HepG2 (cell line): ENCODE data around the gene HDGFL2. TPM values are rescaled to one million over a fixed set of nuclear protein-coding genes. Genes with fewer than 3 reads are reported as not detected.
A peak's percentile ranks its signal among the peaks of the same experiment; 100 is the strongest.

Experiments used
- ATAC-seq: fragments of 200-7000 bp; cut with Tn5 transposase; 3 replicates; pipeline ENCODE4 v1.9.1; 2020; ENCODE audit warnings: mild to moderate bottlenecking, moderate library complexity
- BruUV-seq: library from RNA; stranded (reverse); fragments of 400-500 nt; replicated peaks from 2 replicates; lab custom pipeline; 2021; lab: Mats Ljungman, UMichigan
- CTCF ChIA-PET: fragments of 300-600 bp; formaldehyde crosslinking; extraction: SDS; loops from one replicate; lab custom pipeline; 2021; ENCODE audit warnings: low total read pairs, inconsistent platforms, low intra/inter-chr PET ratio; lab: Yijun Ruan, JAX
- POLR2A ChIA-PET: fragments of 350-600 bp; sonication (Branson Sonifier 250); formaldehyde crosslinking; loops from one replicate; lab custom pipeline; 2020; ENCODE audit warnings: antibody characterized with exemption, inconsistent platforms; lab: Yijun Ruan, JAX
- DNase-seq: peaks from one replicate; pipeline ENCODE4 v3.0.0-alpha.2; 2015; ENCODE audit warnings: low spot score
- FAIRE-seq: peaks from 3 replicates; lab custom pipeline; 2011; peaks lifted over from hg19 to GRCh38; lab: Jason Lieb, UNC
- H2AFZ ChIP-seq: one replicate; pipeline ENCODE4 v1.6.1; 2011; ENCODE audit warnings: low read length, inconsistent platforms
- H3K27ac ChIP-seq: fragments of 300-600 bp; 3 replicates; pipeline ENCODE4 v1.8.0; 2011; ENCODE audit warnings: mixed run types, mild to moderate bottlenecking, mixed read lengths, low read length, inconsistent platforms; ENCODE audit not compliant: insufficient read depth; ENCODE audit errors: extremely low read length
- H3K27me3 ChIP-seq, 2 experiments: fragments of 200-600 bp in 1 of 2; 2 replicates in 1 of 2; 3 replicates in 1 of 2; pipeline versions ENCODE4 v1.6.0 to v1.8.0; 2011; ENCODE audit warnings: low read length in 2 of 2, mild to moderate bottlenecking in 2 of 2, moderate library complexity in 2 of 2, inconsistent platforms in 1 of 2; ENCODE audit not compliant: insufficient read depth in 2 of 2, control insufficient read depth in 1 of 2
- H3K36me3 ChIP-seq, 2 experiments: fragments of 200-600 bp in 1 of 2; replicated peaks in 1 of 2; 2 replicates in 1 of 2; 3 replicates in 1 of 2; pipeline versions ENCODE4 v1.5.1 to v1.8.0; 2011; ENCODE audit warnings: low read length in 2 of 2, inconsistent platforms in 1 of 2; ENCODE audit not compliant: insufficient read depth in 2 of 2, control insufficient read depth in 1 of 2
- H3K4me1 ChIP-seq: 2 replicates; pipeline ENCODE4 v1.5.1; 2012; ENCODE audit warnings: low read length, inconsistent platforms; ENCODE audit not compliant: insufficient read depth
- H3K4me2 ChIP-seq: 2 replicates; pipeline ENCODE4 v1.6.0; 2011; ENCODE audit warnings: low read depth, low read length, inconsistent platforms
- H3K4me3 ChIP-seq, 3 experiments: fragments of 200-600 bp in 1 of 3; sonication (generic), shearing (Covaris generic) in 1 of 3; replicated peaks in 1 of 3; 2 replicates each; pipeline ENCODE4 v1.5.1; 2011 to 2016; ENCODE audit warnings: low read length in 3 of 3, inconsistent platforms in 2 of 3, low read depth in 2 of 3, mild to moderate bottlenecking in 2 of 3, control low read depth in 1 of 3, mixed read lengths in 1 of 3; ENCODE audit not compliant: insufficient read depth in 1 of 3
- H3K79me2 ChIP-seq: one replicate; pipeline ENCODE4 v1.6.1; 2011; ENCODE audit warnings: low read length, inconsistent platforms; ENCODE audit not compliant: insufficient read depth
- H3K9ac ChIP-seq: 2 replicates; pipeline ENCODE4 v1.6.0; 2011; ENCODE audit warnings: mild to moderate bottlenecking, low read depth, low read length, inconsistent platforms; ENCODE audit not compliant: insufficient read depth
- H3K9me3 ChIP-seq: 2 replicates; pipeline ENCODE4 v1.5.1; 2012; ENCODE audit warnings: mild to moderate bottlenecking, low read length
- H4K20me1 ChIP-seq: 2 replicates; pipeline ENCODE4 v1.6.0; 2011; ENCODE audit warnings: inconsistent platforms, mild to moderate bottlenecking, low read length, moderate library complexity; ENCODE audit not compliant: insufficient read depth
- AGO1 ChIP-seq: fragments of 200-400 bp; formaldehyde crosslinking; IDR thresholded peaks from 2 replicates; pipeline ENCODE4 v1.6.1; 2017; ENCODE audit warnings: mild to moderate bottlenecking, low read depth, low read length, moderate library complexity; ENCODE audit not compliant: poor library complexity, severe bottlenecking
- AGO2 ChIP-seq: fragments of 200-400 bp; formaldehyde crosslinking; optimal IDR thresholded peaks from 2 replicates; pipeline ENCODE3; 2017; ENCODE audit warnings: mild to moderate bottlenecking, low read depth, low read length, moderate library complexity
- ERF ChIP-seq: IDR thresholded peaks from 2 replicates; pipeline ENCODE4 v1.6.1; 2018; ENCODE audit warnings: missing biosample characterization, missing genetic modification reagents
- KAT2B ChIP-seq: fragments of 150-350 bp; IDR thresholded peaks from 2 replicates; pipeline ENCODE4 v1.6.1; 2014; ENCODE audit warnings: low read depth, low read length, borderline replicate concordance
- PHF20 ChIP-seq: sonication (generic); formaldehyde crosslinking; IDR thresholded peaks from 2 replicates; pipeline ENCODE4 v1.5.0; 2020; ENCODE audit warnings: mild to moderate bottlenecking, missing genetic modification reagents
- POLR2A ChIP-seq, 2 experiments: IDR thresholded peaks; 2 replicates each; pipeline ENCODE4 v1.6.1; 2011; ENCODE audit warnings: low read depth in 2 of 2, low read length in 2 of 2, mild to moderate bottlenecking in 1 of 2, moderate library complexity in 1 of 2; ENCODE audit not compliant: insufficient read depth in 1 of 2
- RBFOX2 ChIP-seq: fragments of 200-400 bp; formaldehyde crosslinking; IDR thresholded peaks from 2 replicates; pipeline ENCODE4 v1.6.1; 2017; ENCODE audit warnings: low read depth, mild to moderate bottlenecking, low read length
- SRSF1 ChIP-seq: fragments of 200-400 bp; formaldehyde crosslinking; optimal IDR thresholded peaks from 2 replicates; pipeline ENCODE3; 2017; ENCODE audit warnings: mild to moderate bottlenecking, low read depth, low read length, moderate library complexity
- ZFAT ChIP-seq: sonication (generic); formaldehyde crosslinking; conservative IDR thresholded peaks from 2 replicates; pipeline ENCODE4 v1.8.1; 2023; ENCODE audit warnings: missing genetic modification reagents, inconsistent platforms
- ZMYM4 ChIP-seq: sonication (generic); formaldehyde crosslinking; IDR thresholded peaks from 2 replicates; pipeline ENCODE4 v1.8.1; 2023; ENCODE audit warnings: mild to moderate bottlenecking, missing genetic modification reagents
- ZNF33B ChIP-seq: sonication (generic); formaldehyde crosslinking; IDR thresholded peaks from 2 replicates; pipeline ENCODE4 v1.5.1; 2020; ENCODE audit warnings: mild to moderate bottlenecking, missing genetic modification reagents
- ZSCAN25 ChIP-seq: sonication (generic); formaldehyde crosslinking; IDR thresholded peaks from 2 replicates; pipeline ENCODE4 v1.8.0; 2022; ENCODE audit warnings: mild to moderate bottlenecking, missing genetic modification reagents
- WGBS: methylation state at CpG from one replicate; pipeline ENCODE4 v1.1.6; 2017; ENCODE audit warnings: low lambda C conversion rate; 5-methylcytosine and 5-hydroxymethylcytosine counted together
- in situ Hi-C: cut with HindIII; loops from 2 replicates; pipeline ENCODE4 v1.10.0; 2017; ENCODE audit warnings: low pct_unique_long_range_greater_than_20kb; ENCODE audit not compliant: extremely low pct_ligation_motif_present
- intact Hi-C: fragments of 100-400 bp; cut with micrococcal nuclease; formaldehyde crosslinking; loops from one replicate; pipeline ENCODE4 v1.10.0; 2022; ENCODE audit not compliant: unreplicated experiment
- polyA plus RNA-seq, 8 experiments: library from polyadenylated mRNA; depleted of rRNA in 3 of 8; stranded (reverse) in 7 of 8; unstranded in 1 of 8; fragments of >200 nt; fragmentation: Illumina TruSeq in 4 of 8; extraction: Trizol in 4 of 8; gene quantifications; 2 replicates each; pipeline versions ENCODE4 v1.2.1 to v1.2.3, GENCODE V29; 2011 to 2016; ENCODE audit warnings: low read depth in 4 of 8, missing spikeins in 1 of 8, mixed read lengths in 1 of 8; ENCODE audit not compliant: insufficient read depth in 1 of 8
- total RNA-seq, 5 experiments: library from RNA; depleted of rRNA; stranded (reverse); fragments of >200 nt; fragmentation: Illumina TruSeq; extraction: Trizol; gene quantifications; 2 replicates each; pipeline ENCODE4 v1.2.3, GENCODE V29; 2016; ENCODE audit warnings: low read depth in 1 of 5

Gene HDGFL2
- total and polyA plus RNA-seq, 2 of the 13 experiments (the other 11 are each of a cell fraction or from before 2014, with no cell fraction given) = 20.0 to 51.1 TPM

GRCh38 chr19:4445963-4446703, 26.0 kb upstream of the HDGFL2 start:
- ChIA-PET POLR2A (no interaction called here), CTCF (no interaction called here)
- no peaks in the 10 kb centered on the region for H3K79me2 ChIP-seq
- H3K9me3 ChIP-seq = no peaks in the 10 kb centered on the region
- in situ Hi-C loops (no loop called here), intact Hi-C loops (no loop called here)
- no peak for DNase-seq
- FAIRE-seq = no peak
- no peaks in the 10 kb centered on the region for H3K27me3 ChIP-seq
- peak; percentile 58 for TF ChIP-seq AGO1
- TF ChIP-seq AGO2 = peak; percentile 32
- peak in 1 of 2 experiments; percentile 39; a peak in 1 of 4 replicates for TF ChIP-seq POLR2A (IDR thresholded peaks at IDR 0.05; ENCODE audit: insufficient read depth in 1 of 2, low read depth in 2 of 2, low read length in 2 of 2)
- no peak for TF ChIP-seq ZSCAN25 (CRISPR knock-in tag)
- TF ChIP-seq RBFOX2 = peak; percentile 58; the same call in 1 of the 2 replicates
- TF ChIP-seq KAT2B = no peak
- peaks cover 10% of the 10 kb centered on the region; the same call in 1 of the 2 replicates for H3K4me1 ChIP-seq
- peaks cover 14 to 45% of the 10 kb centered on the region in 2 experiments; a peak in 4 of 5 replicates for H3K36me3 ChIP-seq
- 100% methylated on average over 29 of the region's 58 CpGs for WGBS
- no TSS peak for BruUV-seq
- H3K9ac ChIP-seq = no peak overlapping the region
- H2AFZ ChIP-seq = no peak overlapping the region
- no peak overlapping the region for H3K4me3 ChIP-seq
- no peak overlapping the region for H3K27ac ChIP-seq
- ATAC-seq = no peak
- no peaks in the 10 kb centered on the region for H4K20me1 ChIP-seq
- H3K4me2 ChIP-seq = no peak overlapping the region

GRCh38 chr19:4446704-4447200, 25.3 kb upstream of the HDGFL2 start:
- CTCF ChIA-PET = no interaction called here
- FAIRE-seq = no peak
- Histone ChIP-seq H3K4me2 (no peak overlapping the region), H4K20me1 (no peaks in the 10 kb centered on the region), H3K36me3 (peaks cover 14 to 48% of the 10 kb centered on the region in 2 experiments; a peak in 4 of 5 replicates), H3K27ac (no peak overlapping the region), H3K4me3 (no peak overlapping the region), H3K9ac (no peak overlapping the region), H3K9me3 (no peaks in the 10 kb centered on the region), H3K79me2 (no peaks in the 10 kb centered on the region), H2AFZ (no peak overlapping the region), H3K27me3 (no peaks in the 10 kb centered on the region), H3K4me1 (peaks cover 10% of the 10 kb centered on the region; the same call in 1 of the 2 replicates)
- whole genome bisulfite sequencing = 94% methylated on average over 9 of the region's 15 CpGs
- DNase-seq = no peak
- in situ Hi-C loops (no loop called here), intact Hi-C loops (no loop called here)
- no peak for TF ChIP-seq ZFAT (CRISPR knock-in tag)
- TF ChIP-seq ZMYM4 (CRISPR knock-in tag) = no peak
- no peak for TF ChIP-seq ERF (CRISPR knock-in tag)
- TF ChIP-seq ZNF33B (CRISPR knock-in tag) = no peak
- TF ChIP-seq PHF20 (CRISPR knock-in tag) = no peak
- no peak for TF ChIP-seq SRSF1
- no TSS peak for BruUV-seq
- POLR2A ChIA-PET = no interaction called here
- ATAC-seq = no peak
